GM12874 (cell line): ENCODE measurements around the gene RTL1.

Experiments
- TF ChIP-seq, protein P1 (sequence below): IDR thresholded peaks from 2 replicates; pipeline ENCODE4 v1.5.1; 2011; ENCODE audit warnings: low read depth, mild to moderate bottlenecking, control low read depth, low read length, moderate library complexity; ENCODE audit not compliant: insufficient read depth

RTL1 gene

DNA sequence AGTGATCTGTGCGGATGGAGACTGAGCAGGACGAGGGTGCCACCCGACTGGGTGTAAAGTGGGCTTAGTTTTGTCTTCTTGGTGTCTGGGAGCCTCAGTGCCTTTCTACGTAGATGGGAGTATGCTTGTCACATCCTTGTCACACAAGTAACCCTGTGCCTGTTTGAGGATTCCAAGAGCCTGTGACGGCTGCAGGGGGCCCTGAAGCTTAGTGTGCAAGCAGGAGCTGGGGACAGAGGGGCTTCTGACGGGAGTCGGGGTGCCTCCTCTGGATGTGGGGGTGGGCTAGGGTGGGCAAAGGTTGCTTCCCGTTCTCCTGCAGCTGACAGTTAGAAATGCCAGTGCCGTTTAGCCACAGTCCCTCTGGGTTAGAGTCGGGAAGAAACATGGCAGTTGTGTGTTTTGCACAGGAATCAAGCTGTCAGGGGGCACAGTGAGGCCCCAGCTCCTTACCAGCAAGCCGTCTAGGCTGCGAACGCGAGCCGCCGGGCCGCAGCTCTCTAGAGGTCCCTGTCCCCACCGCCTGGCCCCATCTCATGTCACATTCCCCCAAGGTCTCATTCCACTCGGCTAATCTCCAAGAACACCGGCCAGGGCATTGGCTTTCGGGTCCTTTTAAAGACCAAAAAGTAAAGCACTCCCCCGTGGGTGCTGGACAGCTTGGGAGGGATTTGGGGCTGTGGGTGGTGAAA is 7.0 kb downstream of the RTL1 start:
- TF ChIP-seq, protein P1, sequence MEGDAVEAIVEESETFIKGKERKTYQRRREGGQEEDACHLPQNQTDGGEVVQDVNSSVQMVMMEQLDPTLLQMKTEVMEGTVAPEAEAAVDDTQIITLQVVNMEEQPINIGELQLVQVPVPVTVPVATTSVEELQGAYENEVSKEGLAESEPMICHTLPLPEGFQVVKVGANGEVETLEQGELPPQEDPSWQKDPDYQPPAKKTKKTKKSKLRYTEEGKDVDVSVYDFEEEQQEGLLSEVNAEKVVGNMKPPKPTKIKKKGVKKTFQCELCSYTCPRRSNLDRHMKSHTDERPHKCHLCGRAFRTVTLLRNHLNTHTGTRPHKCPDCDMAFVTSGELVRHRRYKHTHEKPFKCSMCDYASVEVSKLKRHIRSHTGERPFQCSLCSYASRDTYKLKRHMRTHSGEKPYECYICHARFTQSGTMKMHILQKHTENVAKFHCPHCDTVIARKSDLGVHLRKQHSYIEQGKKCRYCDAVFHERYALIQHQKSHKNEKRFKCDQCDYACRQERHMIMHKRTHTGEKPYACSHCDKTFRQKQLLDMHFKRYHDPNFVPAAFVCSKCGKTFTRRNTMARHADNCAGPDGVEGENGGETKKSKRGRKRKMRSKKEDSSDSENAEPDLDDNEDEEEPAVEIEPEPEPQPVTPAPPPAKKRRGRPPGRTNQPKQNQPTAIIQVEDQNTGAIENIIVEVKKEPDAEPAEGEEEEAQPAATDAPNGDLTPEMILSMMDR = no peak

- TF ChIP-seq, protein P1 = no peak
Observed at GRCh38 chr14:100895411-100895810, 8.1 kb downstream of the RTL1 start.

DNA sequence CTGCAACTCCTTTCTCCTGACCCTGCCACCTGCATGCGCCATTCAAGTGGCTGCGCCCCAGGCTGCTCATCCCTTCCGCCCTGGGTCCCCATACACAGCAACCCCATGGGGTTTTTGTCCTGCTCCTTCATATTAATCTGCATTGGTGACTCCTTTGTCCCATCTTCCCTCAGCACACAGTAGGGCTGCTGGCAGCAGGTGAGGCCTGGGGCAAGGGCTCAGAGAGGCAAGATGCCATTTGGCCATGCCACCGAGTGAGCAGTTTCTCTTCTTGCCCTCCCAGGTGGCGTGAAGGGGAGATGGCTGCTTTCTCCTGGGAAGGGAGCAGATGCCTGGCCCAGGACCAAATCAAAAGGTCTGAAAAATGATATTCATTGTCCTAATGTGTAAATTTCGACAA is 9.1 kb downstream of the RTL1 start:
- TF ChIP-seq, protein P1 = no peak

- TF ChIP-seq, protein P1 = no peak
Observed at GRCh38 chr14:100893760-100894159, 9.8 kb downstream of the RTL1 start.

- TF ChIP-seq, protein P1 = no peak
Observed at GRCh38 chr14:100893228-100893601, 10.3 kb downstream of the RTL1 start.

DNA sequence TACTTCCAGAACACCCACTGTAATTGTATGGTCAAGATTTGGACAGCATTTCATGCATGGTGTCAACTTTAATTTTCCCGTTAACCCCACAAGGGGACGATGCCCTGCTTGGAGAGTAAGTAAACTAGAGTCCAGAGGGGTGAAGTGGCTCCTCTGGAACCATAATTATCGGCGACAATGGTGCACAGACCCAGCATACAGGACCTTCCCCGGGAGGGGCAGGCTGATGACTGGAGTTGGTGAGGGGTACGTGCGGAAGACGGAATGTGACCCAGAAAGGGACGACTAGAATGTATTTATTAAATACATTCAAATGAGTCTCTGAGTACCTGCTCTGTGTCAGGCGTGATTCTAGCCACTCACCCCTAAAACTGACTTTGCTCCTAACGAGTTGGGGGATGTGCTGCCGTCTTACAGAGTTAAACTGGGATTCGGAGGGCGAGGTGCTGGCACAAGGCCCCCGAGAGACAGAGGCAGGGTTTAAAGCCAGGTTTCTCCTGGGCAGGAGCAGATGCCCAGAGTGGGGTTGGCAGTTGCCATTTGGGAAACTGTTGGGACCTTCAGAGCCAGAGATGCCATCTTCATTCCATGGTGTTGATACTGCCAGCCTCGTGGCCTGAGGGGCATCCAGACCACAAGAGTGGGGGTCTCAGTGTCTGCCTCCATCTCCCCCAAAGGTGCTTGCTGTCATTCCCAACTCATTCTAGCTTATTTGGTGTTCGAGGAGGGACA is 10.9 kb downstream of the RTL1 start:
- TF ChIP-seq, protein P1 = no peak

DNA sequence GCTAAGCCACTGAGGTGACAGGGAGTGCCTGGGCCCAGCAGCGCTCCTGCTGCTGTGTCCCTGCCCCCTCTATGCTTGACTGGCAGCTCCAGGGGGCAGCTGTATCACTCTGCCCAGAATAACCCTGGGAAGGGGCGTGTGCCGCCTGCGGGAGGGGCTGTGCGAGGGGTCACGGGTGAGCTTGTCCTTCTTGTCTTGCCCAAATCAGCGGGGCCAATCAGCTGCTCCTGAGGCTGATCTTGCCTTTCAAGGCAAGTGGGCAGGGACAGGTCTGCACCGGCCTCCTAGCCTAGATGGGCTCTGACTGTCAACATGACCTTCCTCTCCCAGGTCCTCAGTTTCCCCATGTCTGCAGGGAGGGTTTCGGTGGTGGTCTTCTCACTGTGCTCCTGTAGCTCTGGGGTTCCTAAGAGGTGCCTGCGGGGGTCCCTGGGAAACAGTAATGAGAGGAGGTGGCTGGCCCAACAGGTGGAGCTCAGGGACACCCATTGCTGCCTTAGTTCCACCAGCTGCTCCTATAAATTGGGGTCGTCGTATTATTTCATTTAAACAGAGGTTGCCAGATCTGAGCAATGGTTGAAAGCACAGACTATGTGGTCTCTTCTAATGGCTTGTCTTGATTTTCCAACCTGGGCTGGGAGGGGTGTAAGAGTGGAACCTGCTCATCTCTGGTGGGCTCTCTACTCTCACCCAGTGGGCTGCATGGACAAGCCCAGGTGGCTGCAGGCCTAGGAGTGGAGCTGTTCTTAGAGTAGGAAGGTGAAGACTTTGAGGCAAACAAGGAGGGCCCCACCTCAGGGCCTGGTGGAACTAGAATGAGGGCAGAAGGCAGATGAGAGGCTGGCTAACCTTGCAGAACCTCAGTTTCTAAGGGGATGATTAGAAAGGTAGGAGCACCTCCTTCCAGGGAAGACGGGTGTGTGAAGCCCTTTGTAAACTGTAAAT is 11.7 kb downstream of the RTL1 start:
- TF ChIP-seq, protein P1 = no peak
